CD4-positive, alpha-beta memory T cell (primary cell): ENCODE results near the gene TIGAR. TPM values are rescaled to one million over a fixed set of nuclear protein-coding genes. Genes with fewer than 3 reads are reported as not detected.

Source experiments
- CTCF ChIA-PET: fragments of 350-600 bp; sonication (Branson Sonifier 250); formaldehyde crosslinking; loops from one replicate; lab custom pipeline; 2021; ENCODE audit warnings: inconsistent platforms; ENCODE audit not compliant: partially characterized antibody; lab: Charles Lee
- POLR2A ChIA-PET: fragments of 350-600 bp; sonication (Branson Sonifier 250); formaldehyde crosslinking; loops from one replicate; lab custom pipeline; 2021; ENCODE audit not compliant: partially characterized antibody; lab: Charles Lee
- DNase-seq, 5 donors: peaks; one replicate each; pipeline versions ENCODE4 v3.0.0 to v3.0.0-alpha.2; 2020 to 2022; ENCODE audit warnings: mixed read lengths in 1 of 5
- H3K27ac ChIP-seq: one replicate; pipeline ENCODE4 v1.7.0; 2013; ENCODE audit warnings: low read depth, low read length
- H3K27me3 ChIP-seq: 2 replicates; pipeline ENCODE4 v1.7.0; 2013; ENCODE audit warnings: mild to moderate bottlenecking, low read length, moderate library complexity; ENCODE audit not compliant: insufficient read depth
- H3K36me3 ChIP-seq: 2 replicates; pipeline ENCODE4 v1.7.0; 2013; ENCODE audit warnings: mild to moderate bottlenecking, low read length, moderate library complexity; ENCODE audit not compliant: insufficient read depth
- H3K4me1 ChIP-seq: 2 replicates; pipeline ENCODE4 v1.7.0; 2013; ENCODE audit warnings: mild to moderate bottlenecking, low read length, moderate library complexity; ENCODE audit not compliant: insufficient read depth
- H3K4me3 ChIP-seq, 2 donors: one replicate each; pipeline ENCODE4 v1.7.0; 2013; ENCODE audit warnings: low read length in 2 of 2, mild to moderate bottlenecking in 1 of 2
- H3K9me3 ChIP-seq, 2 donors: one replicate each; pipeline ENCODE4 v1.7.0; 2013; ENCODE audit warnings: low read length in 2 of 2, control low read depth in 1 of 2; ENCODE audit not compliant: control insufficient read depth in 1 of 2
- H3K27ac Mint-ChIP-seq, 7 donors: one replicate each; pipeline ENCODE4 v1.8.0; 2020 to 2021; ENCODE audit warnings: mixed read lengths in 7 of 7, mild to moderate bottlenecking in 6 of 7, inconsistent platforms in 3 of 7, moderate library complexity in 3 of 7
- H3K27me3 Mint-ChIP-seq, 2 donors: one replicate each; pipeline ENCODE4 v1.8.0; 2020 to 2021; ENCODE audit warnings: mixed read lengths in 2 of 2
- H3K36me3 Mint-ChIP-seq, 2 donors: one replicate each; pipeline ENCODE4 v1.8.0; 2020 to 2021; ENCODE audit warnings: mixed read lengths in 2 of 2, inconsistent platforms in 1 of 2, mild to moderate bottlenecking in 1 of 2
- H3K4me1 Mint-ChIP-seq, 4 donors: one replicate each; pipeline ENCODE4 v1.8.0; 2020 to 2021; ENCODE audit warnings: mixed read lengths in 4 of 4, mild to moderate bottlenecking in 1 of 4
- H3K4me3 Mint-ChIP-seq, 8 donors: one replicate each; pipeline ENCODE4 v1.8.0; 2020 to 2021; ENCODE audit warnings: mixed read lengths in 8 of 8, mild to moderate bottlenecking in 7 of 8, moderate library complexity in 6 of 8, inconsistent platforms in 3 of 8
- H3K9me3 Mint-ChIP-seq, 8 donors: one replicate each; pipeline ENCODE4 v1.8.0; 2020 to 2021; ENCODE audit warnings: mixed read lengths in 8 of 8, mild to moderate bottlenecking in 5 of 8, inconsistent platforms in 3 of 8, moderate library complexity in 1 of 8
- intact Hi-C: fragments of 100-400 bp; cut with micrococcal nuclease; formaldehyde crosslinking; loops from one replicate; pipeline ENCODE4 v1.15.1; 2023
- polyA plus RNA-seq, 2 donors: library from polyadenylated mRNA; unstranded; fragments of 300-500 nt; fragmentation: Illumina TruSeq; gene quantifications; one replicate each; pipeline ENCODE4 v1.2.3, GENCODE V29; 2021
- total RNA-seq, 2 experiments: library from RNA; stranded (reverse); gene quantifications; one replicate each; pipeline ENCODE4 v1.2.3, GENCODE V29; 2021

The TIGAR gene
- total and polyA plus RNA-seq, 4 experiments from 2014 or later = 1.9 to 17.3 (median 8.9) TPM

DNA sequence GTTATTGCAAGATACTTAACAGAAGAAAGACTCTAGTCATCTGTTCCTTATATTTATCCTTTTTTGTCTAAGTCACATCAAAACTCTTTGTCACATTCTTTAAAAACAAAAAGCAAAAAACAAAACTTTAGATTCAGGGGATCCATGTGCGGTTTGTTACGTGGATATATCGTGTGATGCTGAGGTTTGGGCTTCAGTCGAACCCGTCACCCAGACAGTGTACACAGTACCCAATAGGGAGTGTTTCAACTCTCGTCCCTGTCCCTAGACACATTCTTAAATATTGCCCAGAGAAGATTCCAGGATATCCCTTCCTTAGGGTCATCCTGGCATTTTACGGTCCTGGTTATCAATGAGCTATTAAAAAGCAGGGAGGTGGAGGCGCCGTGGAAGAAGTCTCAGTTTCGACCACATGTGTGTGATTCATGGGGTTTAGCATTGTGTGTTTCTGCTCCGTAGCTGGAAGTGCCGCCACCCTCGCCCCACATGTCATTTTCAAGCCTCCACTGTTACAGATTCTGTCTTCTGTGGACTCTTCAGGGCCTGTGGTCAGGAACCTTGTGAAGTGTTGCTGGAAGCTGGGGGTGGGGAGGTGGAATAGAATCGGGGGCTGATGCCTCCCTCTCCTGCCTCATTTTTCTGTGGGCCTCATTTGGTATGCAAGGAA, 27.6 kb upstream of the TIGAR start:
- Histone ChIP-seq H3K36me3 (peaks cover 82% of the 10 kb centered on the region), H3K27ac (peak overlapping the region; percentile 56), H3K9me3 (no peaks in the 10 kb centered on the region), H3K4me1 (peaks cover 56% of the 10 kb centered on the region), H3K27me3 (no peaks in the 10 kb centered on the region), H3K4me3 (peak overlapping the region in 1 of 2 donors; percentile 12)
- intact Hi-C loops = loop anchor here (1.0 kb wide), 1 partner anchor 28 kb away; the partner anchor contains the start of gene TIGAR
- POLR2A ChIA-PET = interaction anchor here (0.7 to 4.1 kb wide), 5 partner anchors 12 to 424 kb away, joined by 3 to 26 read pairs (median 5); partner anchors contain the start of gene CCND2
- peak overlapping the region in 7 of 8 donors; percentile 43 to 84 (median 80) for H3K4me3 Mint-ChIP-seq
- peaks cover 70 to 91% of the 10 kb centered on the region in 2 donors for H3K36me3 Mint-ChIP-seq
- peaks cover 0 to 1% (median 0%) of the 10 kb centered on the region in 8 donors for H3K9me3 Mint-ChIP-seq
- peak in 3 of 5 donors; percentile 18 to 20 (median 18) for DNase-seq
- peaks cover 47 to 81% (median 70%) of the 10 kb centered on the region in 4 donors for H3K4me1 Mint-ChIP-seq
- peak overlapping the region; percentile 89 to 99 (median 96) for H3K27ac Mint-ChIP-seq
- no peaks in the 10 kb centered on the region for H3K27me3 Mint-ChIP-seq
- CTCF ChIA-PET = interaction anchor here (0.9 to 6.8 kb wide), 3 partner anchors 15 to 186 kb away, joined by 3 to 76 read pairs (median 4); no protein-coding TSS in a partner anchor

DNA sequence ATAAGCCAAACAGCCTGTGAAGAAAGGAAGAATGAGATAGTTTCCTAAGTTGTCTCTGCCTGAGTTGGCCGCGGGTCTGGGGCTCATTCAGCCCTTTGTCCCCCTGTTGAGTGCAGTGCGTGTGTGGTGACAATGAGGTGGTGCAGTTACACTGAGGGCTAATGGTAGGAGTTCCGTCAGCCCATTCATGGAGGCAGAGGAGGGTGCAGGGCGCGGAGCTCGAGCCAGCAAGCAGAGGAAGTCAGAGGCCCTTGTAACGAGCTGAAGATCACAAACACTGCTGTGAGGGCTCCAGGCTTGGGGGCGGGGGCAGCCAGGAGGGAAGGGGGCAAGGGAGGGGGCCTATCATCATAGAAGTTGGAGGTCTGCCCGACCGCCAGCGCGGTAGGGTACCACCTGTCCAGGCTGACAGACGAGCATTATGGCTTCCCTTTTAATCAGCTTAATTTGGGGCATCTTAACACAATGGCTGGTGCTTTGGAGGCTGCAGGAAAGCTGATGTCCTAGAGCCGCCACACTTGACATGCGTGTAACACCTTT, 27.0 kb upstream of the TIGAR start:
- Histone ChIP-seq H3K4me1 (peaks cover 53% of the 10 kb centered on the region), H3K27me3 (no peaks in the 10 kb centered on the region), H3K27ac (peak overlapping the region; percentile 56), H3K9me3 (no peaks in the 10 kb centered on the region), H3K4me3 (no peak overlapping the region), H3K36me3 (peaks cover 82% of the 10 kb centered on the region)
- Mint-ChIP-seq H3K4me3 (peak overlapping the region in 7 of 8 donors; percentile 43 to 84 (median 80)), H3K36me3 (peaks cover 68 to 91% of the 10 kb centered on the region in 2 donors), H3K9me3 (peaks cover 0 to 1% (median 0%) of the 10 kb centered on the region in 8 donors), H3K4me1 (peaks cover 42 to 78% (median 65%) of the 10 kb centered on the region in 4 donors), H3K27me3 (no peaks in the 10 kb centered on the region), H3K27ac (peak overlapping the region; percentile 89 to 99 (median 96))
- POLR2A ChIA-PET = interaction anchor here (0.7 to 4.1 kb wide), 7 partner anchors 11 to 425 kb away, joined by 3 to 26 read pairs (median 5); partner anchors contain the start of gene CCND2
- intact Hi-C loops = loop anchor here (1.0 kb wide), 1 partner anchor 27 kb away; the partner anchor contains the start of gene TIGAR
- CTCF ChIA-PET = interaction anchor here (0.9 to 6.8 kb wide), 5 partner anchors 12 to 994 kb away, joined by 3 to 76 read pairs (median 4); no protein-coding TSS in a partner anchor
- DNase-seq = peak in 2 of 5 donors; percentile 24 to 32

DNA sequence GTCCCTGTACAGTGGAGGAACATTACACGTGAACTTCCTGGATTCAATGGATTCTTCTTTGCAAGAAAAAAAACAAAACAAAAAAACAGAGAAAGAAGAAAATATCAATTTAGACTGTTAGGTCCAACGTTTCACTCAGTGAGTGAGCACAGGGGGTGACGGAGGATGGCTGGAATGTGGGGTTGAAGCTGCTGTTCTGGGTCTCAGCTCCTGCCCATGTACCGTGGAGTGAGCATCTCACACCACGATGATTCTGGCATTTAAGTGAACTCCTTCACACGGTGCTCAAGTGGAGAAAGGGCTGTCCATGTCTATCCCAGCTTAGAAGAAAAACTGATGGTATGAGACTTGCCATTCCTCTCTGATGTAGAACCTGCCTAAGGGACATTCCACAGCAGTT, 24.3 kb upstream of the TIGAR start:
- ChIA-PET CTCF (interaction anchor here (0.7 to 6.8 kb wide), 3 partner anchors 19 to 434 kb away, joined by 3 to 76 read pairs (median 7); no protein-coding TSS in a partner anchor), POLR2A (no interaction called here)
- no peak for DNase-seq
- Histone ChIP-seq H3K4me1 (peaks cover 26% of the 10 kb centered on the region), H3K4me3 (no peak overlapping the region), H3K27ac (no peak overlapping the region), H3K9me3 (no peaks in the 10 kb centered on the region), H3K27me3 (no peaks in the 10 kb centered on the region), H3K36me3 (peaks cover 77% of the 10 kb centered on the region)
- intact Hi-C loops = no loop called here
- Mint-ChIP-seq H3K4me1 (peaks cover 34 to 62% (median 46%) of the 10 kb centered on the region in 4 donors), H3K27ac (peak overlapping the region in 3 of 7 donors; percentile 32 to 91 (median 57)), H3K36me3 (peaks cover 65 to 90% of the 10 kb centered on the region in 2 donors), H3K27me3 (no peaks in the 10 kb centered on the region), H3K4me3 (no peak overlapping the region), H3K9me3 (no peaks in the 10 kb centered on the region)

DNA sequence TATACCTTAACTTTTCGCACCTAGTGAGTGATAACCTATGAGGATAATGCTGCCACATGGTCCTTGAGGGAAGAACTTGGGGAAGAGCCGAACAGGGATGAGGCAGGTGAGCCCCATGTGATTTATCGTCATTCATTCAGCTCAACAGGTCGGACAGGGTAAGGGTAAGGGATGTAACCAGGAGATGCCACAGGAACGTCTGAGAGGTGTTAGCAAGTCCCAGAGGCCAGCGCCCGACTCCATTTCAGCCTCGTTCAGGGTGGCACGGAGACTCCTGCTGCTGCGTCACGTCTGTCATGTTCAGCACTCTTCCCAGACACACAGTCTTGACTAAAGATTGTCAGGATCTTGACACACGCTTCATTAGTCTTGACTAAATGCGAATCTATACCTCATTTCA, 23.4 kb upstream of the TIGAR start:
- CTCF ChIA-PET = interaction anchor here (0.7 to 0.8 kb wide), 2 partner anchors 21 to 435 kb away, joined by 3 to 4 read pairs; no protein-coding TSS in a partner anchor
- POLR2A ChIA-PET = no interaction called here
- H3K27ac Mint-ChIP-seq = peak overlapping the region in 4 of 7 donors; percentile 9 to 80 (median 66)
- H3K4me1 ChIP-seq = peaks cover 18% of the 10 kb centered on the region
- intact Hi-C loops = no loop called here
- H3K9me3 Mint-ChIP-seq = no peaks in the 10 kb centered on the region
- H3K36me3 Mint-ChIP-seq = peaks cover 64 to 91% of the 10 kb centered on the region in 2 donors
- no peak for DNase-seq
- H3K27me3 Mint-ChIP-seq = no peaks in the 10 kb centered on the region
- no peak overlapping the region for H3K27ac ChIP-seq
- peaks cover 77% of the 10 kb centered on the region for H3K36me3 ChIP-seq
- no peak overlapping the region for H3K4me3 ChIP-seq
- H3K9me3 ChIP-seq = no peaks in the 10 kb centered on the region
- H3K27me3 ChIP-seq = no peaks in the 10 kb centered on the region
- no peak overlapping the region for H3K4me3 Mint-ChIP-seq
- H3K4me1 Mint-ChIP-seq = peaks cover 31 to 54% (median 38%) of the 10 kb centered on the region in 4 donors

DNA sequence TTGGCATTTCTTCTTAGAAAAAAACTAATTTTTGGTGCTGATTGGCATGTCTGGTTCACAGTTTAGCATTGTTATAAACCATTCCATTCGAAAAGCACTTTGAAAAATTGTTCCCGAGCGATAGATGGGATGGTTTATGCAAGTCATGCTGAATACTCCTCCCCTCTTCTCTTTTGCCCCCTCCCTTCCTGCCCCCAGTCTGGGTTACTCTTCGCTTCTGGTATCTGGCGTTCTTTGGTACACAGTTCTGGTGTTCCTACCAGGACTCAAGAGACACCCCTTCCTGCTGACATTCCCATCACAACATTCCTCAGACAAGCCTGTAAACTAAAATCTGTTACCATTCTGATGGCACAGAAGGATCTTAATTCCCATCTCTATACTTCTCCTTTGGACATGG, 20.1 kb upstream of the TIGAR start:
- Histone ChIP-seq H3K4me3 (no peak overlapping the region), H3K27ac (no peak overlapping the region), H3K4me1 (no peaks in the 10 kb centered on the region), H3K9me3 (no peaks in the 10 kb centered on the region), H3K36me3 (peaks cover 81% of the 10 kb centered on the region), H3K27me3 (no peaks in the 10 kb centered on the region)
- Mint-ChIP-seq H3K4me3 (peak overlapping the region in 1 of 8 donors; percentile 5), H3K27ac (peak overlapping the region in 2 of 7 donors; percentile 36 to 80), H3K9me3 (no peaks in the 10 kb centered on the region), H3K27me3 (no peaks in the 10 kb centered on the region), H3K36me3 (peaks cover 67 to 95% of the 10 kb centered on the region in 2 donors), H3K4me1 (peaks cover 10 to 21% (median 12%) of the 10 kb centered on the region in 4 donors)
- POLR2A ChIA-PET = no interaction called here
- intact Hi-C loops = no loop called here
- CTCF ChIA-PET = no interaction called here
- DNase-seq = no peak

DNA sequence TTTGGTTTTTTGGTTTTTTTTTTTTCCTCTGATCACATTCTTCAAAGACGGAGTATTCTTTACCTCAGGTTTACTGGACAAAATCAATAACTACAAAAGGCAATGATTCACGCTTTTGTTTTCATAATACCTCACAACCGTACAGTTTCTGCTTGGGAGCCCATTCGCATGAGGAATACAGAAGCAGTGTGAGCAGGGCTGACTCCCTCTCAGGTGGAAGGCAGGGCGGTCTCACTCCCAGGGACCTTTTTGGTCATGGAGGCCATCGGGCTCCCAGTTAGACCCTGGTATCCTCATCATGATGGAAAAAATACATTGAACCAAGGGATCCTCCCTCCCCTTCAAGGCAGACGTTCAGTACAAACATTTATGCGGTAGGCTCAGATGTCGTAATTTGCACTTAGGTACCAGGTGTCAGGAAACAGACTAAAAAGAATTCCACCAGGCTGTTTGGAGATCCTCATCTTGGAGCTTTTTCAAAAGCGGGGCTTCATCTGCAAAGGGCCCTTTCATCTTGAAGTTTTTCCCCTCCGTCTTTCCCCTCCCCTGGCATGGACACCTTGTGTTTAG, 19.0 kb upstream of the TIGAR start:
- H3K4me3 Mint-ChIP-seq = no peak overlapping the region
- H3K27me3 ChIP-seq = no peaks in the 10 kb centered on the region
- ChIA-PET CTCF (no interaction called here), POLR2A (no interaction called here)
- no peak for DNase-seq
- no peaks in the 10 kb centered on the region for H3K4me1 ChIP-seq
- H3K27ac Mint-ChIP-seq = peak overlapping the region in 4 of 7 donors; percentile 11 to 89 (median 28)
- peaks cover 67 to 95% of the 10 kb centered on the region in 2 donors for H3K36me3 Mint-ChIP-seq
- peaks cover 82% of the 10 kb centered on the region for H3K36me3 ChIP-seq
- no peak overlapping the region for H3K27ac ChIP-seq
- H3K4me3 ChIP-seq = no peak overlapping the region
- H3K9me3 ChIP-seq = no peaks in the 10 kb centered on the region
- H3K4me1 Mint-ChIP-seq = peaks cover 5 to 12% (median 8%) of the 10 kb centered on the region in 4 donors
- intact Hi-C loops = no loop called here
- H3K9me3 Mint-ChIP-seq = no peaks in the 10 kb centered on the region
- no peaks in the 10 kb centered on the region for H3K27me3 Mint-ChIP-seq
